HepG2 (cell line): ENCODE data around the gene TOM1L1. TPM values are rescaled to one million over a fixed set of nuclear protein-coding genes. Genes with fewer than 3 reads are reported as not detected.

Experiments used
- CHD2 ChIP-seq: IDR thresholded peaks from 2 replicates; pipeline ENCODE4 v1.6.1; 2011; ENCODE audit warnings: low read depth, low read length, improper control_type of control experiment
- IRX3 ChIP-seq: sonication (generic); formaldehyde crosslinking; IDR thresholded peaks from 2 replicates; pipeline ENCODE4 v1.8.1; 2023; ENCODE audit warnings: mild to moderate bottlenecking, low read depth, missing genetic modification reagents, borderline replicate concordance
- NFKB2 ChIP-seq: sonication (generic); formaldehyde crosslinking; IDR thresholded peaks from 2 replicates; pipeline ENCODE4 v1.4.0; 2020; ENCODE audit warnings: missing genetic modification reagents, borderline replicate concordance
- SOX13 ChIP-seq, 3 experiments: fragments of 450-650 bp in 1 of 3; sonication (generic) in 1 of 3; formaldehyde crosslinking in 1 of 3; IDR thresholded peaks in 2 of 3; conservative IDR thresholded peaks in 1 of 3; 2 replicates each; pipeline versions ENCODE4 v1.5.0 to v1.6.1; 2016 to 2020; ENCODE audit warnings: antibody characterized with exemption in 1 of 3, mild to moderate bottlenecking in 1 of 3, missing compliant biosample characterization in 1 of 3, missing genetic modification reagents in 1 of 3, moderate library complexity in 1 of 3
- XBP1 ChIP-seq: sonication (generic); formaldehyde crosslinking; IDR thresholded peaks from 2 replicates; pipeline ENCODE4 v1.5.0; 2020; ENCODE audit warnings: missing genetic modification reagents
- ZMYM2 ChIP-seq: sonication (generic); formaldehyde crosslinking; IDR thresholded peaks from 2 replicates; pipeline ENCODE4 v1.8.0; 2022; ENCODE audit warnings: mild to moderate bottlenecking, missing genetic modification reagents
- ZMYM4 ChIP-seq: sonication (generic); formaldehyde crosslinking; IDR thresholded peaks from 2 replicates; pipeline ENCODE4 v1.8.1; 2023; ENCODE audit warnings: mild to moderate bottlenecking, missing genetic modification reagents
- ZNF124 ChIP-seq: sonication (generic); formaldehyde crosslinking; IDR thresholded peaks from 2 replicates; pipeline ENCODE4 v1.4.0; 2020; ENCODE audit warnings: missing genetic modification reagents
- ZNF652 ChIP-seq: IDR thresholded peaks from 2 replicates; pipeline ENCODE4 v1.6.1; 2016; ENCODE audit warnings: low read depth, borderline replicate concordance
- ZSCAN12 ChIP-seq: sonication (generic); formaldehyde crosslinking; IDR thresholded peaks from 2 replicates; pipeline ENCODE4 v1.9.0; 2021; ENCODE audit warnings: mild to moderate bottlenecking, missing genetic modification reagents
- polyA plus RNA-seq, 8 experiments: library from polyadenylated mRNA; depleted of rRNA in 3 of 8; stranded (reverse) in 7 of 8; unstranded in 1 of 8; fragments of >200 nt; fragmentation: Illumina TruSeq in 4 of 8; extraction: Trizol in 4 of 8; gene quantifications; 2 replicates each; pipeline versions ENCODE4 v1.2.1 to v1.2.3, GENCODE V29; 2011 to 2016; ENCODE audit warnings: low read depth in 4 of 8, missing spikeins in 1 of 8, mixed read lengths in 1 of 8; ENCODE audit not compliant: insufficient read depth in 1 of 8
- total RNA-seq, 5 experiments: library from RNA; depleted of rRNA; stranded (reverse); fragments of >200 nt; fragmentation: Illumina TruSeq; extraction: Trizol; gene quantifications; 2 replicates each; pipeline ENCODE4 v1.2.3, GENCODE V29; 2016; ENCODE audit warnings: low read depth in 1 of 5
- TF ChIP-seq, protein P1 (sequence below): sonication (generic); formaldehyde crosslinking; IDR thresholded peaks from 2 replicates; pipeline ENCODE4 v1.5.0; 2020; ENCODE audit warnings: mild to moderate bottlenecking, missing genetic modification reagents
- TF ChIP-seq, protein P2 (sequence below): sonication (generic); formaldehyde crosslinking; IDR thresholded peaks from 2 replicates; pipeline ENCODE4 v1.5.0; 2020; ENCODE audit warnings: missing genetic modification reagents

The TOM1L1 gene
- total and polyA plus RNA-seq, 2 of the 13 experiments (the other 11 are each of a cell fraction or from before 2014, with no cell fraction given): 45.3 to 51.3 TPM

DNA sequence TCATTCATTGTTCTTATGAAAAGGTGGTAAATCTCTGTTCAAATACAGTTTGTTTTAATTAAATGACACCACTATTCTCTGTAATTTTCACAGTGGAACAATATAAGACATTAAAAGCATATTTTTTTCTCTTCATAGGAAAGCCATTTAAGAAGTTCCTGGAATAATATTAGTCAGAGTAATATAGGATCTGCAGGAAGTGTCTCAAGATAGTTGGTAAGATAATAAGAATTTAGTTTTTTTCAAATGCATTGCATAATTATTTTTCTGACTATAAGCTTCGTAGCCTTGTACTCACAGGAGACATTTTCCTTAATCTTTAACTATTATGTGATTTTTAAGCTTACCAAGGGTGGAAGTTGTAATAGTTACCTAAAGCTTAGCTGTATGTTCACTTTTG lies 84.8 kb downstream of the TOM1L1 start (continued):
- TF ChIP-seq, protein P1, sequence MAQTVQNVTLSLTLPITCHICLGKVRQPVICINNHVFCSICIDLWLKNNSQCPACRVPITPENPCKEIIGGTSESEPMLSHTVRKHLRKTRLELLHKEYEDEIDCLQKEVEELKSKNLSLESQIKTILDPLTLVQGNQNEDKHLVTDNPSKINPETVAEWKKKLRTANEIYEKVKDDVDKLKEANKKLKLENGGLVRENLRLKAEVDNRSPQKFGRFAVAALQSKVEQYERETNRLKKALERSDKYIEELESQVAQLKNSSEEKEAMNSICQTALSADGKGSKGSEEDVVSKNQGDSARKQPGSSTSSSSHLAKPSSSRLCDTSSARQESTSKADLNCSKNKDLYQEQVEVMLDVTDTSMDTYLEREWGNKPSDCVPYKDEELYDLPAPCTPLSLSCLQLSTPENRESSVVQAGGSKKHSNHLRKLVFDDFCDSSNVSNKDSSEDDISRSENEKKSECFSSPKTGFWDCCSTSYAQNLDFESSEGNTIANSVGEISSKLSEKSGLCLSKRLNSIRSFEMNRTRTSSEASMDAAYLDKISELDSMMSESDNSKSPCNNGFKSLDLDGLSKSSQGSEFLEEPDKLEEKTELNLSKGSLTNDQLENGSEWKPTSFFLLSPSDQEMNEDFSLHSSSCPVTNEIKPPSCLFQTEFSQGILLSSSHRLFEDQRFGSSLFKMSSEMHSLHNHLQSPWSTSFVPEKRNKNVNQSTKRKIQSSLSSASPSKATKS (CRISPR knock-in tag): no peak
- TF ChIP-seq ZNF652 (CRISPR knock-in tag): no peak
- no peak for TF ChIP-seq IRX3 (CRISPR knock-in tag)
- no peak for TF ChIP-seq ZMYM4 (CRISPR knock-in tag)
- TF ChIP-seq ZMYM2 (CRISPR knock-in tag): no peak
- no peak for TF ChIP-seq NFKB2
- TF ChIP-seq ZSCAN12 (CRISPR knock-in tag): no peak
- TF ChIP-seq XBP1 (CRISPR knock-in tag): no peak
- no peak for TF ChIP-seq CHD2
- TF ChIP-seq ZNF124 (CRISPR knock-in tag): no peak
- TF ChIP-seq, protein P2, sequence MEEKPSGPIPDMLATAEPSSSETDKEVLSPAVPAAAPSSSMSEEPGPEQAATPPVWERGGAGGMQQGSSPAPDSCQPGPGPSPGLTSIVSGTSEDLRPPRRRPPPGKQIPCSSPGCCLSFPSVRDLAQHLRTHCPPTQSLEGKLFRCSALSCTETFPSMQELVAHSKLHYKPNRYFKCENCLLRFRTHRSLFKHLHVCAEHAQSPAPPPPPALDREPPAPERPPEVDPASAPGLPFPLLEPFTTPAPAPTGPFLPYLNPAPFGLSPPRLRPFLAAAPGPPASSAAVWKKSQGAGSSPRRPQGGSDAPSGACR (CRISPR knock-in tag): no peak
- no peak for TF ChIP-seq SOX13 (IDR thresholded peaks at IDR 0.05)
- no peak for TF ChIP-seq SOX13 (CRISPR knock-in tag; conservative IDR thresholded peaks at IDR 0.05 in 1 of 2, IDR thresholded peaks at IDR 0.05 in 1 of 2)
